Bronchial epithelial cell (primary cell): ENCODE results near the gene POPDC3. TPM values are rescaled to one million over a fixed set of nuclear protein-coding genes. Genes with fewer than 3 reads are reported as not detected.

Experiments
- DNase-seq: peaks from one replicate; pipeline ENCODE4 v3.0.0-alpha.2; 2010; ENCODE audit warnings: low read depth
- FAIRE-seq: peaks from 2 replicates; lab custom pipeline; 2011; peaks lifted over from hg19 to GRCh38; lab: Jason Lieb, UNC
- H3K27me3 ChIP-seq: 2 replicates; pipeline ENCODE4 v1.5.1; 2011; ENCODE audit warnings: low read length; ENCODE audit not compliant: control insufficient read depth, insufficient read depth
- H3K36me3 ChIP-seq: 2 replicates; pipeline ENCODE4 v1.5.1; 2011; ENCODE audit warnings: low read length; ENCODE audit not compliant: control insufficient read depth, insufficient read depth
- H3K4me3 ChIP-seq: 2 replicates; pipeline ENCODE4 v1.5.1; 2011; ENCODE audit warnings: mild to moderate bottlenecking, low read depth, low read length, control low read depth
- CTCF ChIP-seq: IDR thresholded peaks from 2 replicates; pipeline ENCODE4 v1.5.1; 2011; ENCODE audit warnings: mild to moderate bottlenecking, moderate library complexity, low read length, control low read depth, inconsistent platforms; ENCODE audit not compliant: insufficient read depth, severe bottlenecking
- total RNA-seq: library from RNA; depleted of rRNA; stranded (reverse); fragments of >200 nt; gene quantifications from 2 replicates; pipeline ENCODE4 v1.2.1, GENCODE V29; 2014

POPDC3 gene
- total RNA-seq, 1 donor from 2014 or later, result 5.8 TPM

- TF ChIP-seq CTCF, result no peak
- Histone ChIP-seq H3K4me3 (no peak overlapping the region), H3K36me3 (no peaks in the 10 kb centered on the region), H3K27me3 (no peaks in the 10 kb centered on the region)
- no peak for DNase-seq
- no peak for FAIRE-seq
Observed at GRCh38 chr6:105120570-105120969, 59.2 kb downstream of the POPDC3 start.

GRCh38 chr6:105116150-105116549 is 63.7 kb downstream of the POPDC3 start:
- H3K36me3 ChIP-seq, result no peaks in the 10 kb centered on the region
- DNase-seq, result no peak
- FAIRE-seq, result no peak

DNA sequence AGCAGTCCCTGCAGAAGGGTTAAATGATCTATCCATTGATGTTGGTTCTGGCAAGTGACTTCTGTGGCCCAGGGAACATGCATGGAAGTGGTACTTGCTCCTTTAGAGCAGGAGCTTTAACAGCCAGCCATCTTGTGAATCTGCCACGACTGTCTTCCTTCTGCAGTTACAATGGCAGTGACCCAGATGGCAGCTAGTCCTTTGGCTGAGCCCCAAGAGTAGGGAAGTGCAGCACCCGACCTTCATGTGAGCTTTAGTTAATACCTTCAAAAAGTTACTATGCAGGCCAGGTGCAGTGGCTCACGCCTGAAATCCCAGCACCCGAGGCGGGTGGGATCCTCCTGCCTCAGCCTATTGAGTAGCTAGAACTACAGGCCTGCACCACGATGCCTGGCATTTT is 66.4 kb downstream of the POPDC3 start:
- no peaks in the 10 kb centered on the region for H3K36me3 ChIP-seq
- H3K4me3 ChIP-seq, result no peak overlapping the region
- peak; percentile 76 for FAIRE-seq
- H3K27me3 ChIP-seq, result no peaks in the 10 kb centered on the region
- DNase-seq, result no peak
- no peak for TF ChIP-seq CTCF

More at GRCh38 chr6:105116150-105116549, 63.7 kb downstream of the POPDC3 start:
- Histone ChIP-seq H3K27me3 (no peaks in the 10 kb centered on the region), H3K4me3 (no peak overlapping the region)
- no peak for TF ChIP-seq CTCF

- H3K4me3 ChIP-seq, result no peak overlapping the region
- peak; percentile 5 for DNase-seq
- FAIRE-seq, result no peak
Observed at GRCh38 chr6:105112577-105112976, 67.2 kb downstream of the POPDC3 start.

DNA sequence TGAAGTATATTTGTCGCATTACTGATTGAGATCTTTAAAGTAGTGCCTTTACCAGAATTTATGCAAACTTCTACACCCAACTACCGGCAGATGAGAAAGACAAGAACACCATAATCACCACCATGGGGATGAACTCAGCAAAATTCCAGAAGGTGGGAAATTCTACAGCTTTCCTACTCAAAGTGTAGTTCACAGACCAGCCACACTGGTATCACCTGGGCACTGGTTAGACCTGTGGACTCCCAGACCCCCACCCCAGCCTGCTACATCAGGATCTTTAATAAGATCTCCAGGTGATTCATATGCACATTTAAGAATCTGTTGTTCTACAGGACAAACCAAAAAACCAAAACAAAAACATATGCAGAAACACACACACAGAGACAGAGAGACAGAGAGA is 67.9 kb downstream of the POPDC3 start:
- DNase-seq, result no peak
- H3K4me3 ChIP-seq, result no peak overlapping the region
- no peak for TF ChIP-seq CTCF
- no peaks in the 10 kb centered on the region for H3K27me3 ChIP-seq
- FAIRE-seq, result no peak
- no peaks in the 10 kb centered on the region for H3K36me3 ChIP-seq

More at GRCh38 chr6:105112577-105112976, 67.2 kb downstream of the POPDC3 start:
- TF ChIP-seq CTCF, result no peak
- Histone ChIP-seq H3K36me3 (no peaks in the 10 kb centered on the region), H3K27me3 (no peaks in the 10 kb centered on the region)

DNA sequence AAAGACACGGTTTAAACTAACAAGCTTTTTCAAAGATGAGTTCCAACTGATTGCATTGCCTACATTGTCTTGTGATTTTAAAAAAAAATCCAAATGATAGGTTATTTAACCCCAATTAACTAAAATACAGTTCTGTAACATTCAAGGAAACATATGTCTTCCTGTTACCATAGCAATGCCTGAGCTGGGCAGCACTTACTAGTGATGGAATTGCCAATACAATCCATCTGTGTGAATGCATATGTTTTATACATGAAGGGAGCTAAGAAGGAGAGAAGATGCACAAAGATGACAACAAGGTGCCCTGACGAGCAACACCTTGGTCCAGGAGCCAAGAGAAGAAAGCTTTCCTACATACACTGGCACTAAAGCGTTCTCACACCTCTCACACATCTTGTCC is 68.7 kb downstream of the POPDC3 start:
- FAIRE-seq (no peak), DNase-seq (no peak)
- Histone ChIP-seq H3K36me3 (no peaks in the 10 kb centered on the region), H3K27me3 (no peaks in the 10 kb centered on the region), H3K4me3 (no peak overlapping the region)
- no peak for TF ChIP-seq CTCF
